Measurements from ENCODE around the gene PRCC. TPM values are rescaled to one million over a fixed set of nuclear protein-coding genes. Genes with fewer than 3 reads are reported as not detected.

PRCC gene
- polyA plus RNA-seq, 2 of the 4 experiments (the other 2 are of a cell fraction), result 44.5 to 52.0 TPM

DNA sequence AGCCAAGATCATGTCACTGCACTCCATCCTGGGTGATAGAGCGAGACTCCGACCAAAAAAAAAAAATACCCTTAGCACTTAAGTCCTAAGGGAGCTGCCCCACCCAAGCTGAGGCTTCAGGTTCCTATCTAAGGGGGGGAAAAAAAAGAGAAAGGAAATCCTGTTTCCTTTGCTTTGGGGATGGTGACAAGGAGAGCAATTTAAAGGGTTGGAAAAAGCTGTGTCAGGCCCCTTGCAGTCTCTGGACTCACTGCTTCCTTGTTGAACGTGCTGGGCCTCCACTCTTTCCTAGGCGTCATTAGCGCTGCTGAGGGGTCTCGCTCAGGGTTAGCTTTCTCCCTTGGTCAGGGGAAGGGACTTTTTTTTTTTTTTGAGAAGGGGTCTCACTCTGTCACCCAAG lies 18.1 kb downstream of the PRCC start:
- Histone ChIP-seq H3K4me2 (no peak overlapping the region), H3K4me3 (no peak overlapping the region), H3K4me1 (peaks cover 8% of the 10 kb centered on the region; the same call in 2 of the 3 replicates), H3K27ac (no peak overlapping the region), H3K9me3 (no peaks in the 10 kb centered on the region)
- DNase-seq (ENCODE audit: low read depth in 1 of 2, low spot score in 1 of 2) (no peak), ATAC-seq (no peak), FAIRE-seq (no peak)
- WGBS (ENCODE audit: missing lambda C conversion rate), result 96% methylated on average over 6 of the region's 6 CpGs
- ChIA-PET CTCF (interaction anchor here (0.7 to 8.7 kb wide), 10 partner anchors 11 to 1239 kb away, joined by 3 to 62 read pairs (median 5); partner anchors contain the start of genes ISG20L2, METTL25B, NTRK1 and PRCC), POLR2A (no interaction called here)
- TF ChIP-seq HOXB5 (CRISPR knock-in tag; IDR thresholded peaks at IDR 0.05) (no peak), ZFP36 (IDR thresholded peaks at IDR 0.05; ENCODE audit: borderline replicate concordance, partially characterized antibody) (no peak), MYC (IDR thresholded peaks at IDR 0.05; ENCODE audit: borderline replicate concordance, low read length) (no peak), POLR2A (IDR thresholded peaks at IDR 0.05; ENCODE audit: low read length) (no peak), TFCP2L1 (CRISPR knock-in tag; IDR thresholded peaks at IDR 0.05) (no peak), CEBPB (IDR thresholded peaks at IDR 0.05) (no peak), ZC3H11A (IDR thresholded peaks at IDR 0.05) (no peak), HOXB13 (CRISPR knock-in tag; IDR thresholded peaks at IDR 0.05; ENCODE audit: low read depth) (no peak), FOSL2 (IDR thresholded peaks at IDR 0.05) (no peak), FOSL2 (CRISPR knock-in tag; IDR thresholded peaks at IDR 0.05) (no peak), RARB (CRISPR knock-in tag; IDR thresholded peaks at IDR 0.05) (no peak), MAZ (IDR thresholded peaks at IDR 0.05; ENCODE audit: borderline replicate concordance, low read depth, low read length) (no peak), CBX2 (IDR thresholded peaks at IDR 0.05; ENCODE audit: borderline replicate concordance, low read depth) (no peak)

DNA sequence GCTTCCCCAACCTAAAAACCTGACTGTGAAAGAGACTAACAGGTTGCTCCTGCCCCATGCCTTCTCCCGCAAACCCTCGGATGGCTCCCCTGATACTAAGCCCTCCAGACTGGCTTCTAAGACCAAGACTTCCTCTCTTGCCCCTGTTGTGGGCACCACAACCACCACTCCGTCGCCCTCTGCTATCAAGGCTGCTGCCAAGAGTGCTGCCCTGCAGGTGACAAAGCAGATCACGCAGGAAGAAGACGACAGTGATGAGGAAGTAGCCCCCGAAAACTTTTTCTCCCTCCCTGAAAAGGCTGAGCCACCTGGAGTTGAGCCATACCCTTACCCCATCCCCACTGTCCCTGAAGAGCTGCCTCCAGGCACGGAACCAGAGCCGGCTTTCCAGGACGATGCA lies 19.3 kb downstream of the PRCC start:
- 97% methylated on average over 10 of the region's 10 CpGs for WGBS (ENCODE audit: missing lambda C conversion rate)
- no peak for ATAC-seq
- no peak overlapping the region for H3K4me3 ChIP-seq
- no peak overlapping the region for H3K4me2 ChIP-seq
- no peak for TF ChIP-seq ZC3H11A (IDR thresholded peaks at IDR 0.05)
- no peak for TF ChIP-seq FOXS1 (CRISPR knock-in tag; IDR thresholded peaks at IDR 0.05)
- TF ChIP-seq NR3C1 (IDR thresholded peaks at IDR 0.05), result no peak
- no peak for TF ChIP-seq CEBPB (IDR thresholded peaks at IDR 0.05)
- no peak for TF ChIP-seq NFE2L2 (conservative IDR thresholded peaks at IDR 0.05; ENCODE audit: low read length)
- no peak for TF ChIP-seq RCOR1 (IDR thresholded peaks at IDR 0.05; ENCODE audit: low read depth, low read length)
- no peak for TF ChIP-seq MYC (IDR thresholded peaks at IDR 0.05; ENCODE audit: borderline replicate concordance, low read length)
- TF ChIP-seq, protein P1, sequence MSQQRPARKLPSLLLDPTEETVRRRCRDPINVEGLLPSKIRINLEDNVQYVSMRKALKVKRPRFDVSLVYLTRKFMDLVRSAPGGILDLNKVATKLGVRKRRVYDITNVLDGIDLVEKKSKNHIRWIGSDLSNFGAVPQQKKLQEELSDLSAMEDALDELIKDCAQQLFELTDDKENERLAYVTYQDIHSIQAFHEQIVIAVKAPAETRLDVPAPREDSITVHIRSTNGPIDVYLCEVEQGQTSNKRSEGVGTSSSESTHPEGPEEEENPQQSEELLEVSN (IDR thresholded peaks at IDR 0.05; ENCODE audit: borderline replicate concordance, low read depth), result no peak
- no peaks in the 10 kb centered on the region for H3K9me3 ChIP-seq
- no peak for DNase-seq (ENCODE audit: low read depth in 1 of 2, low spot score in 1 of 2)
- FAIRE-seq, result no peak
- ChIA-PET CTCF (interaction anchor here (0.8 to 8.7 kb wide), 7 partner anchors 8 to 97 kb away, joined by 3 to 62 read pairs (median 4); partner anchors contain the start of genes ISG20L2, METTL25B and NTRK1), POLR2A (no interaction called here)
- no peak overlapping the region for H3K27ac ChIP-seq
- H3K4me1 ChIP-seq, result no peaks in the 10 kb centered on the region; the same call in 2 of the 3 replicates

DNA sequence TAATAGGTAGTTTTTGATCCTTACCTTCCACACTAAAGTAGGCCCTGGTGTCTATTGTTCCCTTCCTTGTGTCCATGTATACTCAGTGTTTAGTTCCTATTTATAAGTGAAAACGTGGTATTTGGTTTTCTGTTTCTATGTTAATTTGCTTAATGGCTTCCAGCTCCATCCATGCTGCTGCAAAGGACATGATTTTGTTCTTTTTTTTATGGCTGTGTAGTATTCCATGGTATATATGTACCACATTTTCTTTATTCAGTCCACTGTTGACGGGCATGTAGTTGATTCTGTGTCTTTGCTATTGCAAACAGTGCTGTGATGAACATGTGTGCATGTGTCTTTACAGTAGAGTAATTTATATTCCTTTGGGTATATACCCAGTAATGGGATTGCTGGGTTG lies 20.8 kb downstream of the PRCC start:
- no peaks in the 10 kb centered on the region for H3K4me1 ChIP-seq
- H3K4me3 ChIP-seq, result no peak overlapping the region
- no peak overlapping the region for H3K4me2 ChIP-seq
- ChIA-PET CTCF (interaction anchor here (1.4 to 8.7 kb wide), 6 partner anchors 8 to 140 kb away, joined by 4 to 62 read pairs (median 8); partner anchors contain the start of genes ISG20L2 and METTL25B), POLR2A (no interaction called here)
- H3K9me3 ChIP-seq, result no peaks in the 10 kb centered on the region
- FAIRE-seq, result no peak
- 78% methylated on average over 2 of the region's 2 CpGs for WGBS (ENCODE audit: missing lambda C conversion rate)
- no peak for DNase-seq (ENCODE audit: low read depth in 1 of 2, low spot score in 1 of 2)
- no peak overlapping the region for H3K27ac ChIP-seq
- no peak for ATAC-seq
- no peak for TF ChIP-seq NFE2L2 (conservative IDR thresholded peaks at IDR 0.05; ENCODE audit: low read length)
- TF ChIP-seq JUNB (IDR thresholded peaks at IDR 0.05), result no peak
- TF ChIP-seq NPAS2 (CRISPR knock-in tag; IDR thresholded peaks at IDR 0.05; ENCODE audit: borderline replicate concordance), result no peak
- no peak for TF ChIP-seq HDAC2 (IDR thresholded peaks at IDR 0.05)

DNA sequence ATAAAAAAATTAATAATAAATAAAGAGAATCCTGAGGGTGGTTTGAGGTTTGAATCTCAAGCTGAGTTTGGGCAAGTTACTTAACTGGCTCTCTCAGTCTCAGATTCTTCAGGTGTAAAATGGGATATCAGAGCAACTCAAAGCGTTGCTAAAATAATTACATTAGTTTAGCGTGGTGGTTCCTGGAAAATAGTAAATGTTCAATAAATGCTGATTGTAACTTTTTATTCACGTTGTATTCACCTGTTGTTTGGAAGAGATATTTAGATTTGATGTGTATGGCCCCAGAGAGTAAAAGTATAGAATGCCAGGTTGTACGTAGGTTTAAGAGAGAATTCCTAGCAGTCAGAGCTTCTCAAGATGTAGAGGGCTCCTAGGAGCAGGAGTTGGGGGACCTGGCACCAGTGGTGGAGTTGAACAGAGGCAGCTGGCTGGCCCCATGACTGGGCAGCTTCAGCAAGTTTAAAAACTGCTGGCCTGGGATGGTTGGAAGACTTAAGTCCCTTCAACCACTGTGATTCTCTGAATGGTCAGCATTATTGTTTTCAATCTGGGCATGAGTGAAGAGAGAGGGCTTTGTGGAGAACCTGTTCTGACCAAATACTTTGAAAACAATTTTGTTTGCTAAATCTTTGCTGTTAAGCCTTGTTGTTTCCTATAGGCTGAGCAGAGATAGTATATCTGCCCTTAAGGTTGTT lies 22.4 kb downstream of the PRCC start:
- Histone ChIP-seq H3K27ac (no peak overlapping the region), H3K4me2 (no peak overlapping the region), H3K9me3 (no peaks in the 10 kb centered on the region), H3K4me1 (no peaks in the 10 kb centered on the region), H3K4me3 (no peak overlapping the region)
- POLR2A ChIA-PET, result no interaction called here
- CTCF ChIA-PET, result interaction anchor here (0.7 to 27.2 kb wide), 11 partner anchors 8 to 264 kb away, joined by 3 to 480 read pairs (median 4); partner anchors contain the start of genes INSRR, ISG20L2, METTL25B and NTRK1
- WGBS (ENCODE audit: missing lambda C conversion rate), result 94% methylated on average over 4 of the region's 4 CpGs
- DNase-seq (ENCODE audit: low read depth in 1 of 2, low spot score in 1 of 2), result no peak
- no peak for ATAC-seq
- TF ChIP-seq NFE2L2 (conservative IDR thresholded peaks at IDR 0.05; ENCODE audit: low read length) (no peak), BHLHE40 (IDR thresholded peaks at IDR 0.05; ENCODE audit: low read depth, low read length) (no peak), MAFK (IDR thresholded peaks at IDR 0.05; ENCODE audit: partially characterized antibody) (peak; percentile 48)
- no peak for FAIRE-seq

Data from A549 (cell line).